ENCODE data around the gene ENTR1.

The ENTR1 gene

GRCh38 chr9:136395345-136396218 lies 14.8 kb downstream of the ENTR1 start:
- no peak for DNase-seq

GRCh38 chr9:136395020-136395340 lies 15.4 kb downstream of the ENTR1 start:
- DNase-seq: no peak

GRCh38 chr9:136394312-136395019 lies 15.9 kb downstream of the ENTR1 start:
- DNase-seq: no peak

DNA sequence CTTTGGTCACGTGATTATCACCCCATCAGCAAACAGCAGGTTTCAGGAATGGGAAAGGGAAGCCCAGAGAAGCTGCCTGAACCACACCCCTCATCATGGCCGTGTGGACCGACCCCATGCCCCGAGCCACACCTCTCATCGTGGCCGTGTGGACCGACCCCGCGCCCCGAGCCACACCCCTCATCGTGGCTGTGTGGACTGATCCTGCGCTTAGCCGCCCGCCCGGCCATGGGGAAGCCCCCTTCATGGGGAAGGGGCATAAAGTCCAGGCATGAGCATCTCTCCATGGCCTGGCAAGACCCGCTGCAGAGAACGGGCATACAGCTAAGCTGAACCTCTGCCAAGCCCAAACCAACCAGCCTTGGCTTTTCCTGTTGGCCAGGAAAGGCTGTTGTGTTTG lies 16.9 kb downstream of the ENTR1 start:
- DNase-seq: no peak

- DNase-seq: no peak
Measured at GRCh38 chr9:136392538-136393449, 17.6 kb downstream of the ENTR1 start.

- no peak for DNase-seq
Measured at GRCh38 chr9:136391737-136392537, 18.5 kb downstream of the ENTR1 start.

GRCh38 chr9:136389396-136389795 lies 21.0 kb downstream of the ENTR1 start:
- no peak for DNase-seq

DNA sequence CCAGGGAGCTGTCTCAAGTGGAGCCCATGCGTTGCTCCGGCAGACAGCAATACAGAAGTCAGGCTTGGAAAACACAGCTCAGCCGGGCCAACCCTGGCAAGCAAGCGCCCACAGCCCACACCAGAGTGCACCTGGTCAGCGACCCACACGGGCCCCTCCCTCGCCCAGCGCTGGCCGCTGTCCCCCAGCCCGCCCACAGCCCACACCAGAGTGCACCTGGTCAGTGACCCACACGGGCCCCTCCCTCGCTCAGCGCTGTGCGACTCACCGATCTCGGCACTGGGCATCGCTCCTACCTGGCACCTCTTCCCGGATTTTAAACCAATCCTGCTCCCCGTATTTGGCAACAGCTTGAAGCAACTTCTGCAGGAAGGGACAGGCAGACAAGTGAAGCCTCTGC lies 23.2 kb downstream of the ENTR1 start:
- DNase-seq: no peak

DNA sequence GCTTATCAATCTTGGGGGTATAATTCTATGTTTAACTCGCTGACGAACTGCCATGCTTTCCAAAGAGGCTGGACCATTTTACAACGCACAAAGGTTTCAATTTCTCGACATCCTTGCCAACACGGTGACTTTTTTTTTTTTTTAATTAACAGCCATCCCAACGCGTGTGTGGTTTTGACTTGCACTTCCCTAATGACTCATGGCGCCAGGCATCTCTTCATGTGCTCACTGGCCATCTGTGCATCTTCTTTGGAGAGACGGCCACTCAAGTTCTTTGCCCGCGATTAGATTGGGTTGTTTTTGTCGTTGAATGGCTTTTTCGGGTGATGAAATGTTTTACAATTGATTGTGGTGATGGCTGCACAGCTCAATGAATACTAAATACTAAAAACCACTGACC lies 24.4 kb downstream of the ENTR1 start:
- no peak for DNase-seq

DNA sequence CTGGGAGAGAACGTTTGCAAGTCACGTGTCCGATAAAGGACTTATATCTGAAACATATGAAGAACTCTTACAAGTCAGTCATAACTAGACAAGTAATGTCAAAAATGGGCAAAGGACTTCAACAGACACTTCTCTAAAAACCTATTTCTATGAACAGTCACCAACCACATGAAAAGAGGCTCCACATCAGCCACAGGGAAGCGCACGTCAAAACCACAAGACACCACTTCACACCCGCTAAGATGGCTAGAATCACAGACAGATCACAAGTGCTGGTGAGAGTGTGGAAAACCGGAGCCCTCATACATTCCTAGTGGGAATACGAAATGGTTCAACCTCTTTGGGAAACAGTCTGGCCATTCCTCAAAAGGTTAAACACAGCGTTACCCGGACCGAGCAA lies 25.4 kb downstream of the ENTR1 start:
- no peak for DNase-seq

- no peak for DNase-seq
Measured at GRCh38 chr9:136383436-136383835, 27.0 kb downstream of the ENTR1 start.

DNA sequence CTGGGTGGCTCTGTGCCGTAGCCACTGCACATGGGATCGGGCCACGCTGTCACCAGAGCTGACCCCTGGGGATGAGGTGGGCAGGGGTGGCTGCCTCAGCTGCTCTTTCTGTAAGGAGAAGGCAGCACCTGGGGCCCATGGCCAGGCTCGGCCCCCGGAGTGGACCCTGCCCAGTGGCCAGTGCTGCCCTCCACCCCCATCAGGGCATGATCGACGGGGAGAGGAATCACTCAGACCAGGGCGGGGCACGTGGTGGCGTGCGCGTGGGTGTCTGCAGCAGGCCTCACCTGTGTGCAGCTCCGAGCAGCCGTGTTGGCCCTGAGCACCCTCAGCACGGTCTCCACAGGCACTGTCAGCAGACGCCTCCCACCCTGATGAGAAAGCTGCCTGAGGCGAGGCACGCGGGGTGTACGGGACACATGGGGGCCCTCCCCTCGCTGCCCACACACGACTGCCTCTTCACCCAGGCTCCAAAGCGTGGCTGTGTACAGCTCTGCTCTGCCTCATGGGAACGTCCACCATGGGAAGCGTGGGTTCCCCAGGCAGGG lies 28.4 kb downstream of the ENTR1 start:
- DNase-seq: no peak

GRCh38 chr9:136381311-136381710 lies 29.1 kb downstream of the ENTR1 start:
- no peak for DNase-seq

DNA sequence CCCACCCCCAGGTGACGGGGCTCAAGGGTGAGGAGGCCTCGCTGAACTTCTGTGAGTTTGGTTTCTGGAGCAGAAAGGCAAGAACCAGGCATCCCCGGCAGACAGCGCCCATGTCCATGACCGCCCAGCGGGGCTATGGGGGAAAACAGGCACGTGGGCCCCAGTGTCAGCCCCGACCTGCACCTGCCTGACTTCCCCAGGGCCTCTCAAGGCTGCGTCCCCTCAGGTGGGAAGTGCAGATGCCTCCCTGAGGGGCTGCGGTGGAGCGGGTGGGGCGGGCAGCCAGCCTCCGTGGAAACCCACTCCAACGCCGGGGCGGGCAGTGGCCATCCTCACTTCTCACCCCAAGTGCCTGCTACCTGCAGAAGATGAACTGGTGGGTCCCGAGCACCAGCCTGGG lies 30.0 kb downstream of the ENTR1 start:
- DNase-seq: no peak

DNA sequence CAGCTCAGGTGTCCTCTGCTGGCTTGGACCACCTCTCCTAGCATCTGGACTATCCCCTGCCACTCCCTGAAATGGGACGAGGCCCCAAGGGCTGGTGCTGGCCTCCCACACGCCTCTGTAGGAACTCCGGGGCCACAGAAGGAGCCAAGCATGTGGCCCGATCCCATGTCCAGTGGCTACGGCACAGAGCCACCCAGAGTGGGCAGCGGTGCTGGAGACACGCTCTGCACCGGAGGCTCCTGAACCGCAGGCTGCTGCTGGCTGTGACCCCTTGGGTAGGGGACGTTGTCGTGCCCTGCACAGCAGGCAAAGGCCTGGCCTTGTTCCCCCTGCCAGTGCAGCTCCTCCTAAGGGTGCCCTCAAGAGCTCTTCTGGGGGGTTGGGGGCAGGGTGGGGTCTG lies 30.5 kb downstream of the ENTR1 start:
- no peak for DNase-seq

GRCh38 chr9:136379401-136379800 lies 31.0 kb downstream of the ENTR1 start:
- no peak for DNase-seq

DNA sequence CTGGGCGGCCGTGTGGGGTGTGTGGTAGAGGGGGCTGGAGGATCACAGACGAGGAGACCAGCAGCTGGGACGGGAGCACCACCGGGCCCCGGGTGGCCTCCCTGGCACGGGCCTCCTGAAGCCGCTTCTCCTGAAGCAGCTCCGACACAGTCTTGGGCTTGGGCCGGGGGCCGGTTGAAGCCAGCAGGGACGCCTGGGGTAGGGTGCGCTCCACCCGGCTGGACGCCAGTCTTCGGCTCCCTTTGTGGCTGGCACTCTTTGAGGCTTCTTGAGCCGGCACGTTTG lies 31.5 kb downstream of the ENTR1 start:
- DNase-seq: no peak

- no peak for DNase-seq
Measured at GRCh38 chr9:136378170-136379002, 32.0 kb downstream of the ENTR1 start.

- DNase-seq: no peak
Measured at GRCh38 chr9:136377341-136378169, 32.9 kb downstream of the ENTR1 start.

GRCh38 chr9:136376457-136376856 lies 34.0 kb downstream of the ENTR1 start:
- no peak for DNase-seq

- DNase-seq: no peak
Measured at GRCh38 chr9:136375096-136375495, 35.3 kb downstream of the ENTR1 start.

All from activated naive CD4-positive, alpha-beta T cell treated with anti-CD3 and anti-CD28 coated beads, Interleukin-2, amount 50 U/mL, for 16 hours (primary cell).